ELR (cell line): ENCODE data around the gene RAB11FIP2.
A peak's percentile ranks its signal among the peaks of the same experiment; 100 is the strongest.

Experiments used
- DNase-seq: peaks from one replicate; pipeline ENCODE4 v3.0.0-alpha.2; 2015; ENCODE audit warnings: low read depth

The RAB11FIP2 gene

GRCh38 chr10:117980755-117981702 is 65.7 kb downstream of the RAB11FIP2 start:
- no peak for DNase-seq

GRCh38 chr10:117980216-117980615 is 66.5 kb downstream of the RAB11FIP2 start:
- DNase-seq: peak; percentile 93

- DNase-seq: no peak
Measured at GRCh38 chr10:117972168-117972837, 74.4 kb downstream of the RAB11FIP2 start.

- DNase-seq: no peak
Measured at GRCh38 chr10:117970962-117971361, 75.8 kb downstream of the RAB11FIP2 start.

GRCh38 chr10:117969592-117969991 is 77.1 kb downstream of the RAB11FIP2 start:
- DNase-seq: no peak

- no peak for DNase-seq
Measured at GRCh38 chr10:117968354-117969182, 78.2 kb downstream of the RAB11FIP2 start.

GRCh38 chr10:117967149-117967650 is 79.5 kb downstream of the RAB11FIP2 start:
- no peak for DNase-seq

- DNase-seq: no peak
Measured at GRCh38 chr10:117965984-117966383, 80.8 kb downstream of the RAB11FIP2 start.

GRCh38 chr10:117964536-117964935 is 82.2 kb downstream of the RAB11FIP2 start:
- no peak for DNase-seq

GRCh38 chr10:117960345-117960935 is 86.3 kb downstream of the RAB11FIP2 start:
- DNase-seq: no peak

- DNase-seq: no peak
Measured at GRCh38 chr10:117956972-117957371, 89.8 kb downstream of the RAB11FIP2 start.

- no peak for DNase-seq
Measured at GRCh38 chr10:117955176-117955575, 91.6 kb downstream of the RAB11FIP2 start.
